Umbilical cord (tissue), 2 donors: ENCODE data around the gene ACSBG1. TPM values are rescaled to one million over a fixed set of nuclear protein-coding genes. Genes with fewer than 3 reads are reported as not detected.

Experiments used
- DNase-seq: peaks from one replicate; pipeline ENCODE4 v3.0.0-alpha.2; 2015; ENCODE audit warnings: low spot score
- total RNA-seq: library from RNA; depleted of rRNA; stranded (reverse); fragments of >200 nt; gene quantifications from one replicate; pipeline ENCODE4 v1.2.3, GENCODE V29; 2014; ENCODE audit warnings: low replicate concordance; ENCODE audit not compliant: insufficient read depth

Gene ACSBG1
- total RNA-seq, 1 donor from 2014 or later, result 1.2 TPM

- no peak for DNase-seq
Measured at GRCh38 chr15:78223396-78224022, 10.9 kb downstream of the ACSBG1 start.

- no peak for DNase-seq
Measured at GRCh38 chr15:78222745-78223395, 11.5 kb downstream of the ACSBG1 start.

GRCh38 chr15:78220713-78221112 is 13.7 kb downstream of the ACSBG1 start:
- DNase-seq, result no peak

- DNase-seq, result no peak
Measured at GRCh38 chr15:78216276-78217104, 17.9 kb downstream of the ACSBG1 start.

GRCh38 chr15:78213956-78214355 is 20.4 kb downstream of the ACSBG1 start:
- no peak for DNase-seq

GRCh38 chr15:78213425-78213750 is 21.0 kb downstream of the ACSBG1 start:
- no peak for DNase-seq

- peak; percentile 89 for DNase-seq
Measured at GRCh38 chr15:78212546-78213424, 21.6 kb downstream of the ACSBG1 start.

- no peak for DNase-seq
Measured at GRCh38 chr15:78212008-78212407, 22.4 kb downstream of the ACSBG1 start.

GRCh38 chr15:78211189-78211921 is 23.0 kb downstream of the ACSBG1 start:
- no peak for DNase-seq

- DNase-seq, result no peak
Measured at GRCh38 chr15:78210349-78210717, 24.0 kb downstream of the ACSBG1 start.

- no peak for DNase-seq
Measured at GRCh38 chr15:78209646-78210348, 24.6 kb downstream of the ACSBG1 start.

- DNase-seq, result peak; percentile 57
Measured at GRCh38 chr15:78208887-78209645, 25.3 kb downstream of the ACSBG1 start.

GRCh38 chr15:78208341-78208844 is 26.0 kb downstream of the ACSBG1 start:
- DNase-seq, result no peak

GRCh38 chr15:78207641-78208340 is 26.6 kb downstream of the ACSBG1 start:
- DNase-seq, result no peak

GRCh38 chr15:78207110-78207458 is 27.3 kb downstream of the ACSBG1 start:
- DNase-seq, result no peak

- no peak for DNase-seq
Measured at GRCh38 chr15:78206326-78207109, 27.8 kb downstream of the ACSBG1 start.

GRCh38 chr15:78205856-78206255 is 28.5 kb downstream of the ACSBG1 start:
- no peak for DNase-seq

- DNase-seq, result no peak
Measured at GRCh38 chr15:78205337-78205736, 29.0 kb downstream of the ACSBG1 start.
